HUES48 (cell line): ENCODE data around the gene GOPC.

Experiments used
- H3K27ac ChIP-seq: one replicate; pipeline ENCODE4 v1.7.0; 2013; ENCODE audit warnings: low read depth, low read length, inconsistent platforms
- H3K27me3 ChIP-seq: 2 replicates; pipeline ENCODE4 v1.6.1; 2013; ENCODE audit warnings: mild to moderate bottlenecking, low read length; ENCODE audit not compliant: control insufficient read depth, insufficient read depth
- H3K36me3 ChIP-seq: 2 replicates; pipeline ENCODE4 v1.6.1; 2013; ENCODE audit warnings: low read length; ENCODE audit not compliant: control insufficient read depth, insufficient read depth
- H3K4me1 ChIP-seq: 2 replicates; pipeline ENCODE4 v1.6.1; 2013; ENCODE audit warnings: mild to moderate bottlenecking, low read length; ENCODE audit not compliant: control insufficient read depth, insufficient read depth
- H3K4me3 ChIP-seq: 2 replicates; pipeline ENCODE4 v1.5.1; 2013; ENCODE audit warnings: mild to moderate bottlenecking, low read depth, low read length
- H3K9ac ChIP-seq: 2 replicates; pipeline ENCODE4 v1.6.1; 2013; ENCODE audit warnings: mild to moderate bottlenecking, low read depth, low read length, moderate library complexity
- H3K9me3 ChIP-seq: 2 replicates; pipeline ENCODE4 v1.6.1; 2013; ENCODE audit warnings: low read length; ENCODE audit not compliant: control insufficient read depth, insufficient read depth

GOPC gene

GRCh38 chr6:117595099-117595923, 7.0 kb downstream of the GOPC start:
- Histone ChIP-seq H3K4me3 (no peak overlapping the region), H3K9ac (no peak overlapping the region), H3K4me1 (no peaks in the 10 kb centered on the region), H3K27me3 (no peaks in the 10 kb centered on the region), H3K27ac (no peak overlapping the region), H3K36me3 (peaks cover 15% of the 10 kb centered on the region), H3K9me3 (peaks cover 10% of the 10 kb centered on the region)

- H3K9me3 ChIP-seq = peaks cover 8% of the 10 kb centered on the region
- no peaks in the 10 kb centered on the region for H3K4me1 ChIP-seq
- no peak overlapping the region for H3K9ac ChIP-seq
- H3K36me3 ChIP-seq = peaks cover 19% of the 10 kb centered on the region
- H3K4me3 ChIP-seq = no peak overlapping the region
- no peak overlapping the region for H3K27ac ChIP-seq
- no peaks in the 10 kb centered on the region for H3K27me3 ChIP-seq
These were observed 9.1 kb downstream of the GOPC start for GRCh38 chr6:117592983-117593759.

GRCh38 chr6:117591405-117591804, 10.9 kb downstream of the GOPC start:
- H3K36me3 ChIP-seq = peaks cover 13% of the 10 kb centered on the region
- no peaks in the 10 kb centered on the region for H3K4me1 ChIP-seq
- H3K27ac ChIP-seq = no peak overlapping the region
- H3K4me3 ChIP-seq = no peak overlapping the region
- H3K9ac ChIP-seq = no peak overlapping the region
- no peaks in the 10 kb centered on the region for H3K27me3 ChIP-seq
- H3K9me3 ChIP-seq = no peaks in the 10 kb centered on the region

- H3K27ac ChIP-seq = no peak overlapping the region
- H3K9ac ChIP-seq = no peak overlapping the region
- no peaks in the 10 kb centered on the region for H3K27me3 ChIP-seq
- H3K4me1 ChIP-seq = no peaks in the 10 kb centered on the region
- H3K9me3 ChIP-seq = no peaks in the 10 kb centered on the region
- H3K36me3 ChIP-seq = peaks cover 13% of the 10 kb centered on the region
- no peak overlapping the region for H3K4me3 ChIP-seq
These were observed 11.9 kb downstream of the GOPC start for GRCh38 chr6:117590447-117590846.

- H3K4me1 ChIP-seq = 0 out of 2 replicates have a peak, but pooled peaks cover 2% of the 10 kb centered on the region
- no peaks in the 10 kb centered on the region for H3K27me3 ChIP-seq
- H3K9ac ChIP-seq = no peak overlapping the region
- no peak overlapping the region for H3K27ac ChIP-seq
- no peak overlapping the region for H3K4me3 ChIP-seq
- no peaks in the 10 kb centered on the region for H3K9me3 ChIP-seq
- peaks cover 13% of the 10 kb centered on the region for H3K36me3 ChIP-seq
These were observed 16.7 kb downstream of the GOPC start for GRCh38 chr6:117585647-117586046.

GRCh38 chr6:117574198-117574597, 28.1 kb downstream of the GOPC start:
- H3K9me3 ChIP-seq = no peaks in the 10 kb centered on the region
- no peaks in the 10 kb centered on the region for H3K4me1 ChIP-seq
- H3K9ac ChIP-seq = no peak overlapping the region
- H3K27ac ChIP-seq = no peak overlapping the region
- no peak overlapping the region for H3K4me3 ChIP-seq
- H3K36me3 ChIP-seq = peaks cover 52% of the 10 kb centered on the region
- H3K27me3 ChIP-seq = no peaks in the 10 kb centered on the region

- Histone ChIP-seq H3K4me1 (no peaks in the 10 kb centered on the region), H3K36me3 (peaks cover 56% of the 10 kb centered on the region), H3K9ac (no peak overlapping the region), H3K27ac (no peak overlapping the region), H3K9me3 (no peaks in the 10 kb centered on the region), H3K4me3 (no peak overlapping the region), H3K27me3 (no peaks in the 10 kb centered on the region)
These were observed 29.2 kb downstream of the GOPC start for GRCh38 chr6:117573006-117573680.

- no peaks in the 10 kb centered on the region for H3K27me3 ChIP-seq
- no peaks in the 10 kb centered on the region for H3K4me1 ChIP-seq
- H3K4me3 ChIP-seq = no peak overlapping the region
- H3K9ac ChIP-seq = no peak overlapping the region
- H3K36me3 ChIP-seq = peaks cover 80% of the 10 kb centered on the region
- H3K9me3 ChIP-seq = no peaks in the 10 kb centered on the region
- no peak overlapping the region for H3K27ac ChIP-seq
These were observed 33.4 kb downstream of the GOPC start for GRCh38 chr6:117568831-117569410.

GRCh38 chr6:117568247-117568646, 34.1 kb downstream of the GOPC start:
- no peaks in the 10 kb centered on the region for H3K27me3 ChIP-seq
- no peak overlapping the region for H3K27ac ChIP-seq
- peaks cover 78% of the 10 kb centered on the region for H3K36me3 ChIP-seq
- H3K4me1 ChIP-seq = no peaks in the 10 kb centered on the region
- no peak overlapping the region for H3K4me3 ChIP-seq
- H3K9me3 ChIP-seq = no peaks in the 10 kb centered on the region
- H3K9ac ChIP-seq = no peak overlapping the region

- Histone ChIP-seq H3K36me3 (peaks cover 69% of the 10 kb centered on the region), H3K27me3 (no peaks in the 10 kb centered on the region), H3K4me1 (no peaks in the 10 kb centered on the region), H3K9me3 (no peaks in the 10 kb centered on the region), H3K4me3 (no peak overlapping the region), H3K9ac (no peak overlapping the region), H3K27ac (no peak overlapping the region)
These were observed 37.6 kb downstream of the GOPC start for GRCh38 chr6:117564681-117565080.
